ENCODE measurements around the gene OR51Q1.

DNA sequence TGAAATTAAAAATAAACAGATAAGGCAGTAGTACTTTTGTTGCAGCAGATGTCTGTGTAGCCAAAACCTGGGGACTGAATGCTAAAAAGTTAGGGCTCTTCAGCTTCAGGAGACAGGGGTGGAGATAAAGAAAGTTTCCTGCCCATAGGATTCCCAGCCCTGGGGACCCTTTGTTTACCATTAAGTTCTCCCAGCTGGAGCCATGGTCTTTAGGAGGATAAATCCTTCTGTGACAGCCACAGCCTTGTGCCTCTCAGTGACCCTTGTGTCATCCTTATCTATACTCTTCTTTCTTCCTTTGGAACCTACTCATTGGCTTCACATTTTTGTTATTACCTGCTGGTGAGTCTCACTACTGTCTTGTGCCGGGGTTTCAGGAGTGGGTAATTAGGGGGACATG, 38.3 kb upstream of the OR51Q1 start, which contains the start of gene OR51M1:
- TF ChIP-seq, protein P1, sequence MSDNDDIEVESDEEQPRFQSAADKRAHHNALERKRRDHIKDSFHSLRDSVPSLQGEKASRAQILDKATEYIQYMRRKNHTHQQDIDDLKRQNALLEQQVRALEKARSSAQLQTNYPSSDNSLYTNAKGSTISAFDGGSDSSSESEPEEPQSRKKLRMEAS (IDR thresholded peaks at IDR 0.05; ENCODE audit: low read depth), result no peak
- no peak for TF ChIP-seq CTCF (IDR thresholded peaks at IDR 0.05)
